ENCODE results near the gene PADI1.

- no peak for TF ChIP-seq CTCF (IDR thresholded peaks at IDR 0.05)
- TF ChIP-seq POLR2AphosphoS5 (IDR thresholded peaks at IDR 0.05; ENCODE audit: low read depth, low read length) = no peak
- TF ChIP-seq, protein P1, sequence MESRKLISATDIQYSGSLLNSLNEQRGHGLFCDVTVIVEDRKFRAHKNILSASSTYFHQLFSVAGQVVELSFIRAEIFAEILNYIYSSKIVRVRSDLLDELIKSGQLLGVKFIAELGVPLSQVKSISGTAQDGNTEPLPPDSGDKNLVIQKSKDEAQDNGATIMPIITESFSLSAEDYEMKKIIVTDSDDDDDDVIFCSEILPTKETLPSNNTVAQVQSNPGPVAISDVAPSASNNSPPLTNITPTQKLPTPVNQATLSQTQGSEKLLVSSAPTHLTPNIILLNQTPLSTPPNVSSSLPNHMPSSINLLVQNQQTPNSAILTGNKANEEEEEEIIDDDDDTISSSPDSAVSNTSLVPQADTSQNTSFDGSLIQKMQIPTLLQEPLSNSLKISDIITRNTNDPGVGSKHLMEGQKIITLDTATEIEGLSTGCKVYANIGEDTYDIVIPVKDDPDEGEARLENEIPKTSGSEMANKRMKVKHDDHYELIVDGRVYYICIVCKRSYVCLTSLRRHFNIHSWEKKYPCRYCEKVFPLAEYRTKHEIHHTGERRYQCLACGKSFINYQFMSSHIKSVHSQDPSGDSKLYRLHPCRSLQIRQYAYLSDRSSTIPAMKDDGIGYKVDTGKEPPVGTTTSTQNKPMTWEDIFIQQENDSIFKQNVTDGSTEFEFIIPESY (IDR thresholded peaks at IDR 0.05; ENCODE audit: borderline replicate concordance, low read depth) = no peak
- TF ChIP-seq GABPA (IDR thresholded peaks at IDR 0.05; ENCODE audit: low read depth) = no peak
- no peak for TF ChIP-seq TCF12 (IDR thresholded peaks at IDR 0.05)
- TF ChIP-seq, protein P2, sequence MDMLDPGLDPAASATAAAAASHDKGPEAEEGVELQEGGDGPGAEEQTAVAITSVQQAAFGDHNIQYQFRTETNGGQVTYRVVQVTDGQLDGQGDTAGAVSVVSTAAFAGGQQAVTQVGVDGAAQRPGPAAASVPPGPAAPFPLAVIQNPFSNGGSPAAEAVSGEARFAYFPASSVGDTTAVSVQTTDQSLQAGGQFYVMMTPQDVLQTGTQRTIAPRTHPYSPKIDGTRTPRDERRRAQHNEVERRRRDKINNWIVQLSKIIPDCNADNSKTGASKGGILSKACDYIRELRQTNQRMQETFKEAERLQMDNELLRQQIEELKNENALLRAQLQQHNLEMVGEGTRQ (IDR thresholded peaks at IDR 0.05; ENCODE audit: borderline replicate concordance, low read depth, low read length) = no peak
- TF ChIP-seq MXI1 (IDR thresholded peaks at IDR 0.05; ENCODE audit: low read depth, low read length) = no peak
- no peak for TF ChIP-seq EP300 (IDR thresholded peaks at IDR 0.05; ENCODE audit: borderline replicate concordance in 1 of 2, low read depth in 1 of 2, low read length in 1 of 2)
- no peak for TF ChIP-seq FOXM1 (IDR thresholded peaks at IDR 0.05; ENCODE audit: low read depth)
- TF ChIP-seq RFX5 (IDR thresholded peaks at IDR 0.05; ENCODE audit: low read length) = no peak
- TF ChIP-seq, protein P3, sequence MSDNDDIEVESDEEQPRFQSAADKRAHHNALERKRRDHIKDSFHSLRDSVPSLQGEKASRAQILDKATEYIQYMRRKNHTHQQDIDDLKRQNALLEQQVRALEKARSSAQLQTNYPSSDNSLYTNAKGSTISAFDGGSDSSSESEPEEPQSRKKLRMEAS (IDR thresholded peaks at IDR 0.05; ENCODE audit: low read depth) = no peak
- TF ChIP-seq YY1 (IDR thresholded peaks at IDR 0.05; ENCODE audit: low read depth) = no peak
- no peak for TF ChIP-seq NRF1 (IDR thresholded peaks at IDR 0.05; ENCODE audit: low read depth, low read length)
Measured at GRCh38 chr1:17197696-17198095, 7.2 kb upstream of the PADI1 start.

Data from SK-N-SH (cell line).